Measurements from ENCODE around the gene WDR37. TPM values are rescaled to one million over a fixed set of nuclear protein-coding genes. Genes with fewer than 3 reads are reported as not detected.

Gene WDR37
- total and polyA plus RNA-seq, 4 donors: 6.6 to 23.5 (median 13.6) TPM

DNA sequence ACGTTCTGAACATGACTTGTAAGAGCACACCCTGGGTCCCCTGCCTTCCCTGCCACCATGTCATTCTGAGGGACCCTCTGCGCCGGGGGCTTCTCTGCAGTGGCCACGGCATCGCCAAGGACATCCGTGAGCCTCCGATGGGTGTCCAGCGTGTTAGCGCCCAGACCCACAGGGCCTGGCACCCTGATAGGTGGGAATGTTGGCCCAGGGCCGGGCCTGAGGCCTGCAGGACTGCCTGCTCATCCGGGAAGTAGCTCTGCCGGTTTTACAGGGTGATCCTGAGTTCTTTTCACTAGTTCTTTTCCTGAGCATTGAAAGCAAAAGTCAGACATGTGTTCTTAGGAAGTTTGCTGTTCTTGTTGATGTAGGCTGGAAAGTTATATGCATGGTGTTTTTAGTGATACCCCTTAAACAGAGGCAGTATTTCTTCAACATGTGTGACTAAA, 54.5 kb downstream of the WDR37 start:
- H3K27ac ChIP-seq (ENCODE audit: low read depth in 1 of 2, low read length in 1 of 2): no peak overlapping the region
- 92 to 96% methylated on average over 12 of the region's 12 CpGs for WGBS, 2 donors
- no peak for ATAC-seq (ENCODE audit: insufficient read depth, low FRiP score)
- DNase-seq: no peak
- peaks cover 17 to 45% (median 26%) of the 10 kb centered on the region in 4 donors for H3K36me3 ChIP-seq (ENCODE audit: control insufficient read depth in 4 of 4, insufficient read depth in 4 of 4, low read length in 4 of 4)
- H3K27me3 ChIP-seq (ENCODE audit: control insufficient read depth in 3 of 3, insufficient read depth in 3 of 3, low read length in 2 of 3): no peaks in the 10 kb centered on the region
- H3K4me1 ChIP-seq (ENCODE audit: control insufficient read depth in 5 of 5, insufficient read depth in 5 of 5, low read length in 5 of 5): peaks cover 0 to 8% (median 3%) of the 10 kb centered on the region in 5 donors
- H3K4me3 ChIP-seq: no peak overlapping the region
- TF ChIP-seq, protein P1, sequence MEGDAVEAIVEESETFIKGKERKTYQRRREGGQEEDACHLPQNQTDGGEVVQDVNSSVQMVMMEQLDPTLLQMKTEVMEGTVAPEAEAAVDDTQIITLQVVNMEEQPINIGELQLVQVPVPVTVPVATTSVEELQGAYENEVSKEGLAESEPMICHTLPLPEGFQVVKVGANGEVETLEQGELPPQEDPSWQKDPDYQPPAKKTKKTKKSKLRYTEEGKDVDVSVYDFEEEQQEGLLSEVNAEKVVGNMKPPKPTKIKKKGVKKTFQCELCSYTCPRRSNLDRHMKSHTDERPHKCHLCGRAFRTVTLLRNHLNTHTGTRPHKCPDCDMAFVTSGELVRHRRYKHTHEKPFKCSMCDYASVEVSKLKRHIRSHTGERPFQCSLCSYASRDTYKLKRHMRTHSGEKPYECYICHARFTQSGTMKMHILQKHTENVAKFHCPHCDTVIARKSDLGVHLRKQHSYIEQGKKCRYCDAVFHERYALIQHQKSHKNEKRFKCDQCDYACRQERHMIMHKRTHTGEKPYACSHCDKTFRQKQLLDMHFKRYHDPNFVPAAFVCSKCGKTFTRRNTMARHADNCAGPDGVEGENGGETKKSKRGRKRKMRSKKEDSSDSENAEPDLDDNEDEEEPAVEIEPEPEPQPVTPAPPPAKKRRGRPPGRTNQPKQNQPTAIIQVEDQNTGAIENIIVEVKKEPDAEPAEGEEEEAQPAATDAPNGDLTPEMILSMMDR (IDR thresholded peaks at IDR 0.05; ENCODE audit: control extremely low read depth, extremely low read depth): no peak
- H3K9ac ChIP-seq (ENCODE audit: insufficient read depth in 1 of 2, low read length in 2 of 2): no peak overlapping the region
- H3K9me3 ChIP-seq (ENCODE audit: control insufficient read depth in 4 of 4, insufficient read depth in 3 of 4, low read length in 3 of 4): no peaks in the 10 kb centered on the region

DNA sequence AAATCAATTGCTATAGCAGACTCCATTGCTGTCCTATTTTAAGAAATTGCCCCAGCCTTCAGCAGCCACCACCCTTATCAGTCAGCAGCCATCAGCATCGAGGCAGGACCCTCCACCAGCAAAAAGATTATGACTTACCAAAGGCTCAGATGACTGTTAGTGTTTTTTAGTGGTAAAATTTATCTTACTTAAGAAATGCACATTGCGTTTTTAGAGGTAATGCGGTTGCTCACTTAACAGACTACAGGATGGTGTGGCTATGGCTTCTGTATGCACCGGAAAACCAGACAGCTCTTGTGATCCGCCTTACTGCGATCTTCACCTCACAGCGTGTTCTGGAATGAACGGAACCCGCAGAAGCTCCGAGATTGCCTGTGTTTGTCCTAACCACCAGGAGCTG, 58.1 kb downstream of the WDR37 start:
- peaks cover 0 to 8% (median 3%) of the 10 kb centered on the region in 5 donors for H3K4me1 ChIP-seq (ENCODE audit: control insufficient read depth in 5 of 5, insufficient read depth in 5 of 5, low read length in 5 of 5)
- TF ChIP-seq, protein P1 (IDR thresholded peaks at IDR 0.05; ENCODE audit: control extremely low read depth, extremely low read depth): no peak
- WGBS, 2 donors: 92 to 96% methylated on average over 10 of the region's 10 CpGs

DNA sequence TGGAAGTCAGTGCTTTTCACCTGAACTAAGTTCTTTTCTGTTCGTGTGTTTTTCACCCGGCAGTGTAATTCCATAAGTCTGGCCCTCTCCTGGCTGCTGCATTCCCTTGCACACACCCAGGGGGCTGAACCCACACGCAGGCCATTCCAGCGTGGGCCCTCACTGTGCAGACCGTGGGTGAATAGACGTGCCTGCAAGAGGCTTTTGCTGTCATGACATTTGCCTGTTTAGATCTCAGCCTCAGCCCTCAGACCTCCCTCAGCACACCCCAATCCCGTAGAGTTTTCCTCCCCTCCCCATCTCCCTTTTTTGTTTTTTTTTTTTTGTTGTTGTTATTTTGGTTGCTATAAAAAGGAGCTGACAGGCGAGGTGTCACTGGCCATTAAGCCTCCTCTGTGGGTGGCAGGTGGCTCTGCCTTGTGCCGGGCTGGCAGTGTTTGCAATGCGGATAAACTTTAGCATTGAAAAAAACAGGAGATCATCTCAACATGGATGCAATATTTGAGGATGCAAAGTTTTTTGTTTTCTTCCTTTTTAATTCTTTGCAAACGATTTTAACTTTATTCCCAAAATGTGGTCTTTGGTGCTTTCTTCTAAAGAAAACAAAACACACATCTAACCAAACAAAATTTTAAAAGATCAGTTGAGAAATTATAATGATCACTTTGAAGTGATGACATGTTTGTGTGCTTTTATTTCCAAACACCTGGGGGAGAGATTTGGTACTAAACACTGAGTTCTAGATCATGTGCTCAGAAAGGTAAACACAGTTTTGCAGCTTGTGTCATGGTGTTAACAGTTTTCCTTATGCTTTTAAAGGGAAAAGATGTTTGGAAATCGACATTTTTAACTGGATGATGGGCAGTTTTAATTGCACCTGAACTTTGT, 58.8 kb downstream of the WDR37 start:
- Histone ChIP-seq H3K27ac (ENCODE audit: low read depth in 1 of 2, low read length in 1 of 2) (no peak overlapping the region), H3K4me3 (no peak overlapping the region), H3K9ac (ENCODE audit: insufficient read depth in 1 of 2, low read length in 2 of 2) (no peak overlapping the region), H3K9me3 (ENCODE audit: control insufficient read depth in 4 of 4, insufficient read depth in 3 of 4, low read length in 3 of 4) (no peaks in the 10 kb centered on the region), H3K36me3 (ENCODE audit: control insufficient read depth in 4 of 4, insufficient read depth in 4 of 4, low read length in 4 of 4) (peaks cover 11 to 50% (median 27%) of the 10 kb centered on the region in 4 donors), H3K4me1 (ENCODE audit: control insufficient read depth in 5 of 5, insufficient read depth in 5 of 5, low read length in 5 of 5) (peaks cover 0 to 8% (median 2%) of the 10 kb centered on the region in 5 donors), H3K27me3 (ENCODE audit: control insufficient read depth in 3 of 3, insufficient read depth in 3 of 3, low read length in 2 of 3) (no peaks in the 10 kb centered on the region)
- WGBS, 2 donors: 86 to 89% methylated on average over 12 of the region's 12 CpGs
- TF ChIP-seq, protein P1 (IDR thresholded peaks at IDR 0.05; ENCODE audit: control extremely low read depth, extremely low read depth): no peak
- ATAC-seq (ENCODE audit: insufficient read depth, low FRiP score) (no peak), DNase-seq (no peak)

More for the DNA sequence above, 58.1 kb downstream of the WDR37 start:
- Histone ChIP-seq H3K36me3 (ENCODE audit: control insufficient read depth in 4 of 4, insufficient read depth in 4 of 4, low read length in 4 of 4) (peaks cover 11 to 46% (median 24%) of the 10 kb centered on the region in 4 donors), H3K4me3 (no peak overlapping the region), H3K9ac (ENCODE audit: insufficient read depth in 1 of 2, low read length in 2 of 2) (no peak overlapping the region), H3K27me3 (ENCODE audit: control insufficient read depth in 3 of 3, insufficient read depth in 3 of 3, low read length in 2 of 3) (no peaks in the 10 kb centered on the region), H3K9me3 (ENCODE audit: control insufficient read depth in 4 of 4, insufficient read depth in 3 of 4, low read length in 3 of 4) (no peaks in the 10 kb centered on the region), H3K27ac (ENCODE audit: low read depth in 1 of 2, low read length in 1 of 2) (no peak overlapping the region)
- no peak for DNase-seq
- ATAC-seq (ENCODE audit: insufficient read depth, low FRiP score): no peak

Data from lung (tissue), 12 donors.